DND-41 (cell line): ENCODE results near the gene ANKRD31.

Experiments
- ATAC-seq: fragments of 200-7000 bp; cut with Tn5 transposase; 3 replicates; pipeline ENCODE4 v1.9.1; 2021; ENCODE audit warnings: low read depth; ENCODE audit not compliant: insufficient read depth
- DNase-seq: peaks from one replicate; pipeline ENCODE4 v3.0.0-alpha.2; 2020
- H2AFZ ChIP-seq: 2 replicates; pipeline ENCODE4 v1.6.0; 2012; ENCODE audit warnings: low read depth, low read length
- H3K27ac ChIP-seq: 2 replicates; pipeline ENCODE4 v1.5.1; 2012; ENCODE audit warnings: low read length, inconsistent platforms
- H3K27me3 ChIP-seq: fragments of 200-600 bp; sonication (generic); 2 replicates; pipeline ENCODE4 v1.6.0; 2012; ENCODE audit warnings: low read length, mild to moderate bottlenecking, inconsistent platforms; ENCODE audit not compliant: insufficient read depth, poor library complexity
- H3K36me3 ChIP-seq: 2 replicates; pipeline ENCODE4 v1.5.1; 2012; ENCODE audit warnings: low read length, inconsistent platforms; ENCODE audit not compliant: insufficient read depth
- H3K4me1 ChIP-seq: 2 replicates; pipeline ENCODE4 v1.5.1; 2012; ENCODE audit warnings: mild to moderate bottlenecking, low read length; ENCODE audit not compliant: insufficient read depth
- H3K4me2 ChIP-seq: 2 replicates; pipeline ENCODE4 v1.6.0; 2012; ENCODE audit warnings: mild to moderate bottlenecking, moderate library complexity, low read length, inconsistent platforms; ENCODE audit not compliant: insufficient read depth
- H3K4me3 ChIP-seq, 2 experiments: fragments of 200-600 bp in 1 of 2; shearing (Covaris generic) in 1 of 2; 2 replicates each; pipeline ENCODE4 v1.5.1; 2012 to 2016; ENCODE audit warnings: inconsistent platforms in 2 of 2, low read length in 2 of 2, mild to moderate bottlenecking in 2 of 2, low read depth in 1 of 2, moderate library complexity in 1 of 2
- H3K79me2 ChIP-seq: 2 replicates; pipeline ENCODE4 v1.6.0; 2012; ENCODE audit warnings: low read length, inconsistent platforms; ENCODE audit not compliant: insufficient read depth
- H3K9ac ChIP-seq: 2 replicates; pipeline ENCODE4 v1.6.0; 2012; ENCODE audit warnings: low read depth, mild to moderate bottlenecking, inconsistent platforms, low read length, moderate library complexity
- H3K9me3 ChIP-seq: 2 replicates; pipeline ENCODE4 v1.5.1; 2012; ENCODE audit warnings: low read length, moderate library complexity, mild to moderate bottlenecking, inconsistent platforms; ENCODE audit not compliant: insufficient read depth, severe bottlenecking
- H4K20me1 ChIP-seq: 2 replicates; pipeline ENCODE4 v1.6.0; 2012; ENCODE audit warnings: low read length; ENCODE audit not compliant: insufficient read depth
- CTCF ChIP-seq: IDR thresholded peaks from 2 replicates; pipeline ENCODE4 v1.5.1; 2012; ENCODE audit warnings: borderline replicate concordance, low read length, moderate library complexity, mild to moderate bottlenecking; ENCODE audit not compliant: poor library complexity, severe bottlenecking; ENCODE audit errors: extremely low read depth
- EZH2 ChIP-seq: IDR thresholded peaks from 3 replicates; pipeline ENCODE4 v1.6.1; 2012; ENCODE audit warnings: borderline replicate concordance, low read depth, mild to moderate bottlenecking, moderate library complexity, low read length, inconsistent platforms; ENCODE audit not compliant: severe bottlenecking

Gene ANKRD31

GRCh38 chr5:75192804-75193203 is 43.9 kb downstream of the ANKRD31 start:
- Histone ChIP-seq H3K4me1 (no peaks in the 10 kb centered on the region), H4K20me1 (no peaks in the 10 kb centered on the region), H3K79me2 (no peaks in the 10 kb centered on the region), H2AFZ (no peak overlapping the region), H3K9me3 (no peaks in the 10 kb centered on the region), H3K27ac (no peak overlapping the region), H3K4me3 (no peak overlapping the region), H3K27me3 (no peaks in the 10 kb centered on the region), H3K9ac (no peak overlapping the region), H3K4me2 (no peak overlapping the region), H3K36me3 (no peaks in the 10 kb centered on the region)
- no peak for TF ChIP-seq CTCF
- TF ChIP-seq EZH2 = no peak
- ATAC-seq (no peak), DNase-seq (no peak)

- H2AFZ ChIP-seq = no peak overlapping the region
- H3K9ac ChIP-seq = no peak overlapping the region
- no peaks in the 10 kb centered on the region for H3K9me3 ChIP-seq
- H3K4me2 ChIP-seq = no peak overlapping the region
- H3K4me1 ChIP-seq = no peaks in the 10 kb centered on the region
- no peaks in the 10 kb centered on the region for H3K36me3 ChIP-seq
- DNase-seq (no peak), ATAC-seq (no peak)
- no peaks in the 10 kb centered on the region for H4K20me1 ChIP-seq
- H3K27me3 ChIP-seq = no peaks in the 10 kb centered on the region
- H3K27ac ChIP-seq = no peak overlapping the region
- no peaks in the 10 kb centered on the region for H3K79me2 ChIP-seq
- H3K4me3 ChIP-seq = no peak overlapping the region
- TF ChIP-seq CTCF = no peak
- TF ChIP-seq EZH2 = no peak
Measured at GRCh38 chr5:75192264-75192663, 44.4 kb downstream of the ANKRD31 start.

GRCh38 chr5:75190227-75190626 is 46.5 kb downstream of the ANKRD31 start:
- ATAC-seq (no peak), DNase-seq (no peak)
- H2AFZ ChIP-seq = no peak overlapping the region
- TF ChIP-seq EZH2 (no peak), CTCF (no peak)
- H3K27ac ChIP-seq = no peak overlapping the region
- no peaks in the 10 kb centered on the region for H3K36me3 ChIP-seq
- H3K79me2 ChIP-seq = no peaks in the 10 kb centered on the region
- H3K4me1 ChIP-seq = no peaks in the 10 kb centered on the region
- no peak overlapping the region for H3K9ac ChIP-seq
- no peaks in the 10 kb centered on the region for H4K20me1 ChIP-seq
- no peaks in the 10 kb centered on the region for H3K9me3 ChIP-seq
- H3K4me2 ChIP-seq = no peak overlapping the region
- H3K27me3 ChIP-seq = no peaks in the 10 kb centered on the region
- H3K4me3 ChIP-seq = no peak overlapping the region

GRCh38 chr5:75189353-75189752 is 47.3 kb downstream of the ANKRD31 start:
- Histone ChIP-seq H3K9ac (no peak overlapping the region), H3K9me3 (no peaks in the 10 kb centered on the region), H3K79me2 (no peaks in the 10 kb centered on the region), H3K4me2 (no peak overlapping the region), H3K36me3 (no peaks in the 10 kb centered on the region), H2AFZ (no peak overlapping the region), H3K4me1 (no peaks in the 10 kb centered on the region), H3K27ac (no peak overlapping the region), H4K20me1 (no peaks in the 10 kb centered on the region), H3K4me3 (no peak overlapping the region), H3K27me3 (no peaks in the 10 kb centered on the region)
- TF ChIP-seq EZH2 (no peak), CTCF (no peak)
- ATAC-seq (no peak), DNase-seq (no peak)
